Measurements from ENCODE around the gene CPED1.
A peak's percentile ranks its signal among the peaks of the same experiment; 100 is the strongest.
"Not testable (repeated sequence)": the region's sequence is repeated elsewhere in the genome, so short reads cannot be mapped to it uniquely, and the experiment has no call there.

Gene CPED1

GRCh38 chr7:121071662-121072061 lies 83.2 kb downstream of the CPED1 start:
- no peak for DNase-seq (ENCODE audit: low spot score)

GRCh38 chr7:121072826-121073225 lies 84.3 kb downstream of the CPED1 start:
- DNase-seq (ENCODE audit: low spot score) = no peak

- no peak for DNase-seq (ENCODE audit: low spot score)
Observed at GRCh38 chr7:121073463-121074099, 85.1 kb downstream of the CPED1 start.

- DNase-seq (ENCODE audit: low spot score) = not testable (repeated sequence)
Observed at GRCh38 chr7:121075424-121075841, 86.9 kb downstream of the CPED1 start.

- DNase-seq (ENCODE audit: low spot score) = no peak
Observed at GRCh38 chr7:121075952-121076349, 87.4 kb downstream of the CPED1 start.

- DNase-seq (ENCODE audit: low spot score) = no peak
Observed at GRCh38 chr7:121076350-121077164, 88.0 kb downstream of the CPED1 start.

- DNase-seq (ENCODE audit: low spot score) = no peak
Observed at GRCh38 chr7:121077165-121077630, 88.7 kb downstream of the CPED1 start.

- no peak for DNase-seq (ENCODE audit: low spot score)
Observed at GRCh38 chr7:121078701-121079227, 90.3 kb downstream of the CPED1 start.

- no peak for DNase-seq (ENCODE audit: low spot score)
Observed at GRCh38 chr7:121079425-121080169, 91.1 kb downstream of the CPED1 start.

- DNase-seq (ENCODE audit: low spot score) = no peak
Observed at GRCh38 chr7:121080257-121080912, 91.9 kb downstream of the CPED1 start.

GRCh38 chr7:121080913-121081326 lies 92.4 kb downstream of the CPED1 start:
- no peak for DNase-seq (ENCODE audit: low spot score)

GRCh38 chr7:121081327-121081936 lies 92.9 kb downstream of the CPED1 start:
- DNase-seq (ENCODE audit: low spot score) = peak; percentile 29

GRCh38 chr7:121082400-121083101 lies 94.0 kb downstream of the CPED1 start:
- DNase-seq (ENCODE audit: low spot score) = no peak

- no peak for DNase-seq (ENCODE audit: low spot score)
Observed at GRCh38 chr7:121083138-121083789, 94.8 kb downstream of the CPED1 start.

- no peak for DNase-seq (ENCODE audit: low spot score)
Observed at GRCh38 chr7:121083790-121084251, 95.3 kb downstream of the CPED1 start.

- DNase-seq (ENCODE audit: low spot score) = no peak
Observed at GRCh38 chr7:121084256-121084655, 95.7 kb downstream of the CPED1 start.

- DNase-seq (ENCODE audit: low spot score) = no peak
Observed at GRCh38 chr7:121084748-121085336, 96.3 kb downstream of the CPED1 start.

- DNase-seq (ENCODE audit: low spot score) = no peak
Observed at GRCh38 chr7:121085922-121086321, 97.4 kb downstream of the CPED1 start.

- no peak for DNase-seq (ENCODE audit: low spot score)
Observed at GRCh38 chr7:121088870-121089269, 100.4 kb downstream of the CPED1 start.

- DNase-seq (ENCODE audit: low spot score) = no peak
Observed at GRCh38 chr7:121094829-121095228, 106.3 kb downstream of the CPED1 start.

All from iPS-NIHi11 (cell line).